A673 (cell line): ENCODE results near the gene FOS.

ENCODE experiments used
- EZH2 ChIP-seq: fragments of 200-600 bp; sonication (generic); IDR thresholded peaks from 2 replicates; pipeline ENCODE4 v1.6.1; 2017; ENCODE audit warnings: borderline replicate concordance, low read depth, mild to moderate bottlenecking, mixed read lengths, antibody characterized with exemption, low read length; ENCODE audit not compliant: poor library complexity, severe bottlenecking
- TF ChIP-seq, protein P1 (sequence below): fragments of 300-800, 200-600 bp; sonication (generic); conservative IDR thresholded peaks from 2 replicates; pipeline ENCODE4 v1.5.1; 2017; ENCODE audit warnings: low read depth, mild to moderate bottlenecking, antibody characterized with exemption, low read length, moderate library complexity, mixed read lengths

DNA sequence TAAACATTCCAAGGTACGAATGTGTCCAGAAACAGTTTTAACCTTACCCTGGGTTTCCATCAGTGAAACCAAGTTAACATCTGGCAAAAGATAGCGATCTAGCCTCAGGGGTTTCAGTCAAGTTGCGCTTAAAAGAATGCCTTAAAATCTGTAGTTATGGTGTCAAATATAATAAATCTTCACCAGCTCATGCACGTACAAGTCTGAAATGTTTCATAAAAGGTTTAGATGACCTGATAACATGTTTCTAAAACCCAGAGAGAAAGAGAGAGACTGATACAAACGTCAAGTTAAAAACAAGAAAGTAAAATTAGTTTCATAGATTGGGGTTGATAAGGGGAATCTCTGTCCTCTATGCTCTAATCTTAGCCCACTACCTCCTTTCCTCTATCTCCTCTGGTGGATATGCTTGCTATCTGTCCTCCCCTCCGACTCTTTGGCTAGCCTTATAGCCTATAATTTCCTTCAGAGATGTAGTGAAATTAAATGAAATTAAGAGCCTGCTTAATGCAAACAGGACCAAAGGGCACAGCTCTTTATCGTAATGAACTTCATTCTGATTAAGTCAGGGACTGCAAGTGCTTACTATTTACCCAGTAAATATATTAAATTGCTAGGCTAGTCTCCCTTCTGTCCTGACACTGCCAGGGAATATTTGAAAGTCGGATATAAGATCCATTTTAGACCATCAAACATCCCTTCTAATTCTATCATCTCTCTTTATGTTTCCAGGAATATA is 18.4 kb upstream of the FOS start:
- TF ChIP-seq, protein P1, sequence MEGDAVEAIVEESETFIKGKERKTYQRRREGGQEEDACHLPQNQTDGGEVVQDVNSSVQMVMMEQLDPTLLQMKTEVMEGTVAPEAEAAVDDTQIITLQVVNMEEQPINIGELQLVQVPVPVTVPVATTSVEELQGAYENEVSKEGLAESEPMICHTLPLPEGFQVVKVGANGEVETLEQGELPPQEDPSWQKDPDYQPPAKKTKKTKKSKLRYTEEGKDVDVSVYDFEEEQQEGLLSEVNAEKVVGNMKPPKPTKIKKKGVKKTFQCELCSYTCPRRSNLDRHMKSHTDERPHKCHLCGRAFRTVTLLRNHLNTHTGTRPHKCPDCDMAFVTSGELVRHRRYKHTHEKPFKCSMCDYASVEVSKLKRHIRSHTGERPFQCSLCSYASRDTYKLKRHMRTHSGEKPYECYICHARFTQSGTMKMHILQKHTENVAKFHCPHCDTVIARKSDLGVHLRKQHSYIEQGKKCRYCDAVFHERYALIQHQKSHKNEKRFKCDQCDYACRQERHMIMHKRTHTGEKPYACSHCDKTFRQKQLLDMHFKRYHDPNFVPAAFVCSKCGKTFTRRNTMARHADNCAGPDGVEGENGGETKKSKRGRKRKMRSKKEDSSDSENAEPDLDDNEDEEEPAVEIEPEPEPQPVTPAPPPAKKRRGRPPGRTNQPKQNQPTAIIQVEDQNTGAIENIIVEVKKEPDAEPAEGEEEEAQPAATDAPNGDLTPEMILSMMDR, result no peak
- TF ChIP-seq EZH2, result no peak
